ENCODE data around the gene EPHA1.

Gene EPHA1

GRCh38 chr7:143387156-143387975 is 21.3 kb downstream of the EPHA1 start:
- DNase-seq, result no peak

DNA sequence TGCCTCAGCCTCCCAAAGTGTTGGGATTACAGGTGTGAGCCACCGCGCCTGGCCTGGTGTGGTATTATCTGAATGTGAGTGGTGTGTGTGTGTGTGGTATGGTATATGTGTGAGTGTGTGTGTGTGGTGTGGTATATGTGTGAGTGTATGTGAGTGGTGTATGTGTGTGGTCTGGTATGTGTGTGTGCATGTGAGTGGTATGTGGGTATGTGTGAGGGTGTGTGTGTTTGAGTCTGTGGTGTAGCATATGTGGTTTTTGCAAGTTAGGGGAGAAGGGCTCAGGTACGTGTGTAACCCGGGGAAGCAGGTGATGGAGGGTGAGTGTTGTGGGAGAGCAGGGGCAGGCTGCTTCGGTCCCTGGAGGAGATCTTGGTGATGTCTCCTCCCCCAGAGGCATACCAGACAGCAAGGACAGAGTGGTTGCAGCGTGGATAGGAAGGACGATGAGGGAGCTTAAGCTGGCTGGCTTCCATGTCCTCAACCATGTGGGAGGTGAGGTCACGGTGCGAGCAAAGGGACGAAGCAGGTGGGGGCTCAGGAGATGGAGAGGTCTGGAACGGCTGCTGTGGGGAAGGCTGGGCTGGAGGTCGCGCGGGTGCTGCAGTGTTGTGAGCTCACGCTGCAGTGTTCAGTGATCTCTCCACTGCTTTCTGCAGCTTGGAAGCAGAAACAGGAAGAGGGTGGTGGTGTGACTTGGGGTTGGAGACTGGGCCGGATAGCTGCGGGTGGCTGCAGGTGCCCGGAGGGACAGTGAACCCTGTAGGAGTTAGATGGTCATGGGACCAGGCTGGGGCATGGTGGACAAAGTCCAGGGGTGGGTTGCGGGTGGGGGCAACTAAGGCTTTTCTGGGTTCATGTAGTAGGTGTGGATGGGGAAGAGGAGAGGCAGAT is 22.5 kb downstream of the EPHA1 start:
- no peak for DNase-seq

- DNase-seq, result no peak
Measured at GRCh38 chr7:143384661-143385631, 23.7 kb downstream of the EPHA1 start.

DNA sequence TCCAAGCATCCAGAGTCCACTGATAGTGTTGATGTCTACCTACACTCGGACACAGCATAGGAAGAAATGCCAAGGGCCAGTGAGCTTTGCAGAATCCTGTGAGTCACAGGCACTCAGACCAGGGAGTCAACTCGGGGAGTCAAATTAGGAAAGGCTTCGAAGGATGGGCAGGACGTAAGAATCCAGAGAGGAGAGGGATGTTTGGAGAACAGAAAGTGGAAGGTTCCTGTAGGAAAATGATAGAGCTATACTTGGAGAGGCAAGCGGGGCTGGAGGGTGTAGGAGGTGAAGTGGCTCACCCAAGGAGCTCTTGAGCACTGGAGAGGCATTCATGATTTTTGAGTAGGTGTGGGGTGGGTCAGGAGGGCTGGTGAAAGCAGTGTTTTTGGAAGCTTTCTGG is 24.5 kb downstream of the EPHA1 start:
- no peak for DNase-seq

- no peak for DNase-seq
Measured at GRCh38 chr7:143383642-143383957, 25.1 kb downstream of the EPHA1 start.

GRCh38 chr7:143382791-143383641 is 25.6 kb downstream of the EPHA1 start:
- DNase-seq, result no peak

- no peak for DNase-seq
Measured at GRCh38 chr7:143382126-143382790, 26.4 kb downstream of the EPHA1 start.

DNA sequence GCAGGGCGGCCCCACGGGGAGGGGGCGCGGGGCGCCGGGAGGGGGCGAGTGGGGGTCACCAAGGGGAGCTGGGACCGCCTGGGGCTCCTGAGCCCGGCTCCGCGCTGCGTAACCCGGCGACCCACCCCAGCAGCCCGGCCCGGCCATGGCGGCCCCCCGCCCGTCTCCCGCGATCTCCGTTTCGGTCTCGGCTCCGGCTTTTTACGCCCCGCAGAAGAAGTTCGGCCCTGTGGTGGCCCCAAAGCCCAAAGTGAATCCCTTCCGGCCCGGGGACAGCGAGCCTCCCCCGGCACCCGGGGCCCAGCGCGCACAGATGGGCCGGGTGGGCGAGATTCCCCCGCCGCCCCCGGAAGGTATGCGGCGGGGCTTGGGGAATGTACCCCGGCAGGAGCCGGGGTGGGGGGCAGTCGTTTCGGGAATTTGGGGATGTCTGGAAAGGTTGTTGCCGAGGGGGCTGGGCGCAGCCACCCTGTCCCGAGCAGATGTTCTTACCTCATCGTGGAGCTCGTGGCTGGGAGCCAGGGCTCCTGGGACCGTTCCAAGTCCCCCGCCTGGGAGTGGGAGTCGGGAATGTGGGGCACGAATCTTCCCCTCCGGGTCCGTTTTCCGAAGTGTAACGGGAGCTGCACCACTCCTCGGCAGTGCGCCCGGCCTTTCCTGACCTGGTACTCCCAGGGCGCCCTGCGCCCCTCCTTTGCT is 27.1 kb downstream of the EPHA1 start:
- DNase-seq, result peak; percentile 64

DNA sequence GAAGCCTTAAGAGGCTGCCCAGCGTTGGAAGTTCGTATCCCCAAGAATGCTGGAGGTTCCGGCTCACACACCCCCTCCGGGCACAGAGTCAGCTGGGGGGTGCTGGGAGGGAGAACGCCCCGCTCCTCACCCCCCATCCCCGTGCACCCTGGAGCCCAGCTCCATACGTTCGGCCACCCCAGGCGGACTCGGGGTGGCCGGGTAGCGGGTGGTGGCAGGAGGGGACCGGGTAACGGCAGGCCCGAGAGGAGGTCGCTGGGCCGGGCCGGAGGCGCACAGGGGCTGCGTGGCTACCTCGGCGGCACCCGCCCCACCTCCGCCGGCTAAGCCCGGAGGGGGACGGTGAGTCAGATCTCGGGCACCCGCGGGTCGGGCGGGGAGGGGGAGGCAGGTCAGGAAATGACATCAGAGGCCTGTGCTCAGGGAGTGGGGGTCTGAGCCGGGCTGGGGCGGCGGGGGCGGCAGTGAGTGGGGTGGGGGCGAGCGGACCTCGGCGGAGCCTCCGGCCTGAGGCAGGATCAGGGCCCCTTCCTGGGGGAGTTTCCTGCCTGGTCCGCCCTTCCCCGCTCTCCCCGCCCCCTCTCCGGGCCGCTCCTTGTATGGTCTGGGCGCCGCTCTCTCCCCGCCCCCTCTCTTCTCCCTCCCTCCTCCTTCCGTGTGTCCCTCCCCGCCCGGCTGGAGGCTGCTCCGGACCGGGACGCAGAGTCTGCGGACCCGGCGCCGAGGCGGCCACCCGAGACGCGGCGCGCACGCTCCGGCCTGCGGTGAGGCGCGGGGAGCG is 27.8 kb downstream of the EPHA1 start, which contains the start of gene ZYX:
Gene ZYX, plus strand, starts transcription at position 700 of the 781 bp plus-strand sequence. CDS start 227 bp downstream, outside the sequence.
- peak; percentile 79 for DNase-seq

GRCh38 chr7:143380260-143380645 is 28.4 kb downstream of the EPHA1 start:
- DNase-seq, result peak; percentile 83

- no peak for DNase-seq
Measured at GRCh38 chr7:143379611-143380259, 28.9 kb downstream of the EPHA1 start.

GRCh38 chr7:143376396-143376795 is 32.3 kb downstream of the EPHA1 start:
- DNase-seq, result no peak

DNA sequence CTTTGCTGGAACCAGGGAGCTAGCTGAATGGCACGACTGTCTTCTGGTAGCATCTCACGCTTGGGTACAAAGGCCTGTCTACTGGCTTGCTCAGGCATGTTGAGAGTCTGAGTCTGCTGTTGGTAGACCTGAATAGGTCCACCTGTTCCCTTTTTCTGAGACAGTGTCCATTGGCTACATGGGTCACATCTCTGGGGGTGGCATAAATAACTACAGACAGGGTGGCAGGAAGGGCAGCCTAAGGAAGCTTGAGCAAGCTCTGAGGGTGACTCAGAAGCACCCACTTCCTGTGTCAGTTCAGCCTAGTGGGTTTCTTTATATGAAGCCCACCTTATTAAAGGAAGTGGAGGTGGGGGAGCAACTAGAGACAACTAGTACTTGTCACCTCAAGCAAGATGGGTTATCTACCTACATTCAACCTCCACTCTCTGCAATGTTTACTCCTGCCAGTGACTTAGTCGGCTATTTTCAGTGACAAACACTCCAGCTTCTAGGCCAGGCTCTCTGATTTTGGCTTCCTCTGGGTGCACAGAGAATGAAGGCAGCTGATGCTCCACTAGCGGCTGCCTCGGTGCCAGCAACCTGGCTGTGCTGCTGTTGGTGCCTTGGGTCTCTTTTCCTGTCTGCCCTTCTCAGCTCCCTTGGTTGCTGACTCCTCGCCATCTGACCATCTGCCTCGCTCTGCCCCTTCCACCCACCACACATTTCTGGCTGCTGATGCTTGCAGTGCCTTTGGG is 33.2 kb downstream of the EPHA1 start:
- DNase-seq, result no peak

DNA sequence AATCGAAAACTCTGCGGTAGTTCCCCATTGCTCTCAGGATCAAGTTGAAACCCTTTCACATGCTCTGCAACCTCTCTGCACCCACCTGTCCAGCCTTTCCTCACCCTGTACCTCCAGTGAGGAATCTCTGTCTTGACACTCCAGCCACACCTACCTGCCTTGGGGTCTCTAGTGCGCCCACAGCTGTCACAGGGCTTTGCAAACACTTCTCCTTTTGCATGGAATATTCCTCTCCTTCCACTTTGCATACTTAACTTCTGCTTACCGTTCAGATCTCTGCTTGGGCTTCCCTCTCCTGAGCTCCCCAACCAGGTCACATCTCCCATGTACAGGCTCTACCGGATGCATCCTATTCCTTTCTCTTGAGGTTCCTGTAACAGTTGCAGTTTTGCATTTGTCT is 34.1 kb downstream of the EPHA1 start:
- no peak for DNase-seq

- no peak for DNase-seq
Measured at GRCh38 chr7:143373255-143373794, 35.3 kb downstream of the EPHA1 start.

DNA sequence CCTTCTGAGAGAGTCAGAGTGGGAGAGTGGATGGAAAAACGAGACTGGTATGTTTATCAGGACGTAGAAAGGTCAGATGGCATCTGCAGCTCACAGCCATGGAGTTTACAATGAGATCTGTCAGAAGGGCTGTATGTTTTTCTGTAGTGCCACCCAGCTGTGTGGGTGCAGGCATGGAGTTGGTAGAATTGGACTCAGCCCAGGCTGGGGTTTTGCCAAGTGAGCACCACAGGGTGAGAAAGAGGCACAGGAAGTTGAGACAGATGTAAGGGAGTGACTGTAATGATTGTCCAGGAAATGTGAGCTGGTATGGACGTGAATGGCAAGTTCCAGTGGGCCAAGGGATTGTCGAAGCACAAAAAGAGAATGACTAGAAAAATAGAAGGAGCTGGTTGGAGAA is 36.6 kb downstream of the EPHA1 start:
- no peak for DNase-seq

- DNase-seq, result no peak
Measured at GRCh38 chr7:143369678-143370651, 38.7 kb downstream of the EPHA1 start.
